Liver (tissue), 3 donors: ENCODE measurements around the gene CRY1.

Source experiments
- FOXA1 ChIP-seq: IDR thresholded peaks from 2 replicates; pipeline ENCODE4 v1.6.1; 2016; ENCODE audit warnings: antibody characterized with exemption
- RAD21 ChIP-seq, 2 donors: IDR thresholded peaks; 2 replicates each; pipeline ENCODE4 v1.6.1; 2016; ENCODE audit warnings: antibody characterized with exemption in 2 of 2, mild to moderate bottlenecking in 2 of 2
- TAF1 ChIP-seq: conservative IDR thresholded peaks from 2 replicates; pipeline ENCODE4 v1.6.1; 2016; ENCODE audit warnings: antibody characterized with exemption, mild to moderate bottlenecking
- TF ChIP-seq, protein P1 (sequence below): IDR thresholded peaks from 2 replicates; pipeline ENCODE4 v1.6.1; 2016; ENCODE audit warnings: antibody characterized with exemption
- TF ChIP-seq, protein P2 (sequence below): fragments of 150-350 bp; IDR thresholded peaks from 2 replicates; pipeline ENCODE4 v1.5.1; 2017; ENCODE audit warnings: improper control_type of control experiment, low read depth, low read length; ENCODE audit not compliant: missing input control
- TF ChIP-seq, protein P3 (sequence below): IDR thresholded peaks from 2 replicates; pipeline ENCODE4 v1.6.1; 2016; ENCODE audit warnings: antibody characterized with exemption
- donor health status: healthy.
- donor health status: healthy.

DNA sequence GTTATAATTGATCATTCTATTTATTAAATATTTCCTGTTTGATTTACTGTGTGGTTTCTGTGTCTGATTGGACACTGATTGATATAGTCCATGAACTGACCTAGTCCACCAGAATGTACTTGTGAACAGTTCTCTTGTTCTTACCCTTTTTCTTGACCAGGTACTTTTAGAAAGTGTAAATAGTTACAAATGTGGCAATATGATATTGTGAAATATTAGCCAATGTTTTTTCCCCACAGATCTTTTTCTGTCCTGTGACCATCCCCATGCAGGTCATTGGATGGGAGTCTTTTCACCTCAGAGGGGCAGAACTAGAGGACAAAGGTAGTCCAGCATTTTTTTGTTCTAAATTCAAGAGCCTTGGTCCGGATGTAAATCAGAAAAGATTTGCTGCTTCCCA is 8.3 kb upstream of the CRY1 start:
- peak; percentile 56 for TF ChIP-seq TAF1
- TF ChIP-seq, protein P1, sequence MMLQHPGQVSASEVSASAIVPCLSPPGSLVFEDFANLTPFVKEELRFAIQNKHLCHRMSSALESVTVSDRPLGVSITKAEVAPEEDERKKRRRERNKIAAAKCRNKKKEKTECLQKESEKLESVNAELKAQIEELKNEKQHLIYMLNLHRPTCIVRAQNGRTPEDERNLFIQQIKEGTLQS = peak; percentile 61
- TF ChIP-seq, protein P2, sequence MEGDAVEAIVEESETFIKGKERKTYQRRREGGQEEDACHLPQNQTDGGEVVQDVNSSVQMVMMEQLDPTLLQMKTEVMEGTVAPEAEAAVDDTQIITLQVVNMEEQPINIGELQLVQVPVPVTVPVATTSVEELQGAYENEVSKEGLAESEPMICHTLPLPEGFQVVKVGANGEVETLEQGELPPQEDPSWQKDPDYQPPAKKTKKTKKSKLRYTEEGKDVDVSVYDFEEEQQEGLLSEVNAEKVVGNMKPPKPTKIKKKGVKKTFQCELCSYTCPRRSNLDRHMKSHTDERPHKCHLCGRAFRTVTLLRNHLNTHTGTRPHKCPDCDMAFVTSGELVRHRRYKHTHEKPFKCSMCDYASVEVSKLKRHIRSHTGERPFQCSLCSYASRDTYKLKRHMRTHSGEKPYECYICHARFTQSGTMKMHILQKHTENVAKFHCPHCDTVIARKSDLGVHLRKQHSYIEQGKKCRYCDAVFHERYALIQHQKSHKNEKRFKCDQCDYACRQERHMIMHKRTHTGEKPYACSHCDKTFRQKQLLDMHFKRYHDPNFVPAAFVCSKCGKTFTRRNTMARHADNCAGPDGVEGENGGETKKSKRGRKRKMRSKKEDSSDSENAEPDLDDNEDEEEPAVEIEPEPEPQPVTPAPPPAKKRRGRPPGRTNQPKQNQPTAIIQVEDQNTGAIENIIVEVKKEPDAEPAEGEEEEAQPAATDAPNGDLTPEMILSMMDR = no peak
- TF ChIP-seq FOXA1 = peak; percentile 62
- peak; percentile 33 to 40 for TF ChIP-seq RAD21 (IDR thresholded peaks at IDR 0.05)
- TF ChIP-seq, protein P3, sequence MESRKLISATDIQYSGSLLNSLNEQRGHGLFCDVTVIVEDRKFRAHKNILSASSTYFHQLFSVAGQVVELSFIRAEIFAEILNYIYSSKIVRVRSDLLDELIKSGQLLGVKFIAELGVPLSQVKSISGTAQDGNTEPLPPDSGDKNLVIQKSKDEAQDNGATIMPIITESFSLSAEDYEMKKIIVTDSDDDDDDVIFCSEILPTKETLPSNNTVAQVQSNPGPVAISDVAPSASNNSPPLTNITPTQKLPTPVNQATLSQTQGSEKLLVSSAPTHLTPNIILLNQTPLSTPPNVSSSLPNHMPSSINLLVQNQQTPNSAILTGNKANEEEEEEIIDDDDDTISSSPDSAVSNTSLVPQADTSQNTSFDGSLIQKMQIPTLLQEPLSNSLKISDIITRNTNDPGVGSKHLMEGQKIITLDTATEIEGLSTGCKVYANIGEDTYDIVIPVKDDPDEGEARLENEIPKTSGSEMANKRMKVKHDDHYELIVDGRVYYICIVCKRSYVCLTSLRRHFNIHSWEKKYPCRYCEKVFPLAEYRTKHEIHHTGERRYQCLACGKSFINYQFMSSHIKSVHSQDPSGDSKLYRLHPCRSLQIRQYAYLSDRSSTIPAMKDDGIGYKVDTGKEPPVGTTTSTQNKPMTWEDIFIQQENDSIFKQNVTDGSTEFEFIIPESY = peak; percentile 79
